KG1 (cell line): Measurements from ENCODE around the gene ABHD13.

Source experiments
- DNase-seq: peaks from one replicate; lab custom pipeline; 2025; lab: John Stamatoyannopoulos, UW

Gene ABHD13

GRCh38 chr13:108283110-108283509 is 64.9 kb downstream of the ABHD13 start:
- DNase-seq, result no peak
